ENCODE data around the gene SHC2. TPM values are rescaled to one million over a fixed set of nuclear protein-coding genes. Genes with fewer than 3 reads are reported as not detected.

The SHC2 gene
- total and polyA plus RNA-seq, 2 experiments from 2014 or later, result 2.2 to 4.6 TPM

GRCh38 chr19:472005-472858 lies 11.4 kb upstream of the SHC2 start:
- Mint-ChIP-seq H3K27me3 (ENCODE audit: insufficient read depth, low read depth, poor library complexity) (peaks cover 10% of the 10 kb centered on the region), H3K4me1 (no peaks in the 10 kb centered on the region), H3K36me3 (ENCODE audit: low read depth) (no peaks in the 10 kb centered on the region), H3K27ac (no peak overlapping the region), H3K4me3 (no peak overlapping the region), H3K9me3 (no peaks in the 10 kb centered on the region)
- no peaks in the 10 kb centered on the region for H3F3A ChIP-seq (replicated peaks; ENCODE audit: low read depth)
- H3K4me3 ChIP-seq, result no peak overlapping the region
- DNase-seq (ENCODE audit: low spot score), result peak; percentile 35
- no peaks in the 10 kb centered on the region for H3K27me3 ChIP-seq (ENCODE audit: insufficient read depth)
- H3K36me3 ChIP-seq (ENCODE audit: insufficient read depth), result no peaks in the 10 kb centered on the region
- no peak; the same call in 2 of the 3 replicates for ATAC-seq
- H3K9me2 ChIP-seq (ENCODE audit: insufficient read depth), result no peaks in the 10 kb centered on the region
- no peaks in the 10 kb centered on the region for H3K79me2 ChIP-seq (replicated peaks; ENCODE audit: insufficient read depth)
- no peak overlapping the region for H3K27ac ChIP-seq (ENCODE audit: low read depth)
- H4K20me1 ChIP-seq (replicated peaks; ENCODE audit: insufficient read depth), result no peaks in the 10 kb centered on the region
- TF ChIP-seq CREB1 (CRISPR knock-in tag; IDR thresholded peaks at IDR 0.05; ENCODE audit: low read depth) (no peak), ZNF331 (CRISPR knock-in tag; IDR thresholded peaks at IDR 0.05; ENCODE audit: low read depth) (no peak), POLR2AphosphoS5 (IDR thresholded peaks at IDR 0.05; ENCODE audit: low read depth) (no peak), STAT1 (IDR thresholded peaks at IDR 0.05; ENCODE audit: unreplicated experiment) (no peak), EZH2phosphoT487 (IDR thresholded peaks at IDR 0.05; ENCODE audit: unreplicated experiment) (no peak), JUNB (IDR thresholded peaks at IDR 0.05; ENCODE audit: unreplicated experiment) (no peak), ZNF462 (CRISPR knock-in tag; IDR thresholded peaks at IDR 0.05) (no peak), EZH2 (IDR thresholded peaks at IDR 0.05; ENCODE audit: low read depth, unreplicated experiment) (no peak), NANOG (IDR thresholded peaks at IDR 0.05; ENCODE audit: borderline replicate concordance) (no peak)
- TF ChIP-seq, protein P1, sequence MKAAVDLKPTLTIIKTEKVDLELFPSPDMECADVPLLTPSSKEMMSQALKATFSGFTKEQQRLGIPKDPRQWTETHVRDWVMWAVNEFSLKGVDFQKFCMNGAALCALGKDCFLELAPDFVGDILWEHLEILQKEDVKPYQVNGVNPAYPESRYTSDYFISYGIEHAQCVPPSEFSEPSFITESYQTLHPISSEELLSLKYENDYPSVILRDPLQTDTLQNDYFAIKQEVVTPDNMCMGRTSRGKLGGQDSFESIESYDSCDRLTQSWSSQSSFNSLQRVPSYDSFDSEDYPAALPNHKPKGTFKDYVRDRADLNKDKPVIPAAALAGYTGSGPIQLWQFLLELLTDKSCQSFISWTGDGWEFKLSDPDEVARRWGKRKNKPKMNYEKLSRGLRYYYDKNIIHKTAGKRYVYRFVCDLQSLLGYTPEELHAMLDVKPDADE (IDR thresholded peaks at IDR 0.05), result no peak
- no peaks in the 10 kb centered on the region for H3K4me1 ChIP-seq (ENCODE audit: insufficient read depth)
- no peak overlapping the region for H2AFZ ChIP-seq
- H3K4me2 ChIP-seq, result no peak overlapping the region

All from GM23338 (cell line).